Measurements from ENCODE around the gene TNPO1.

Gene TNPO1

DNA sequence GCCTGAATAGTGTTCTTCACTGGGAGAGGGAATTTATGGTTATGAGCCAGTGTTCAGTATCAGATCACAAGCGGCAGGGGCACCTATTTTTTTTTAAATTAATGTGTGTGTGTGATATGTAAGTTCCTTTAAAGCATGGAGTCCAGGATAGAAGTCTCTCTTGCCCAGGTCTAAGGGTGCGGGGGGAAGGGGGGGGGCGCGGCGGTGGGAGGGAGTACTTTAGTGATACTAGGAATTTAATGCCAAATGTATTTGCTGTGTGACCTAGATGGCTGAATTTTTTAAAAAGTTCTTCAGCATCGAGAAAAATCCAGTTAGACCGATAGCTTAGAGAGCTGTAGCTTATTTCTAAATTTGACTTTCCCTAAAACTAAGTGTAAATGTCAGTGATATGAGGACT, 137.9 kb downstream of the TNPO1 start:
- peaks cover 0 to 5% (median 0%) of the 10 kb centered on the region in 5 experiments for H3K9me3 ChIP-seq (ENCODE audit: control extremely low read depth in 1 of 5, control insufficient read depth in 4 of 5, insufficient read depth in 2 of 5, low read depth in 1 of 5, low read length in 4 of 5)
- H3K4me3 ChIP-seq (ENCODE audit: control insufficient read depth in 1 of 7, extremely low read depth in 1 of 7, insufficient read depth in 4 of 7, low read depth in 2 of 7, low read length in 6 of 7): no peak overlapping the region
- no peak overlapping the region for H3K27ac ChIP-seq (ENCODE audit: insufficient read depth in 1 of 2, low read depth in 1 of 2, low read length in 2 of 2, poor library complexity in 1 of 2, severe bottlenecking in 2 of 2)
- DNase-seq: no peak
- ChIA-PET POLR2A (no interaction called here), CTCF (no interaction called here)
- no peaks in the 10 kb centered on the region for H3K36me3 ChIP-seq (ENCODE audit: control insufficient read depth in 4 of 4, insufficient read depth in 4 of 4, low read length in 3 of 4)
- H3K27me3 ChIP-seq (replicated peaks in 2 of 5; ENCODE audit: control insufficient read depth in 4 of 5, insufficient read depth in 5 of 5, low read length in 4 of 5): peaks cover 0 to 9% (median 0%) of the 10 kb centered on the region in 5 experiments
- peaks cover 8 to 18% (median 9%) of the 10 kb centered on the region in 4 experiments for H3K4me1 ChIP-seq (ENCODE audit: control extremely low read depth in 1 of 4, control insufficient read depth in 4 of 4, insufficient read depth in 4 of 4, low read length in 3 of 4)
- 100% methylated on average over 2 of the region's 7 CpGs for WGBS (ENCODE audit: insufficient coverage)

DNA sequence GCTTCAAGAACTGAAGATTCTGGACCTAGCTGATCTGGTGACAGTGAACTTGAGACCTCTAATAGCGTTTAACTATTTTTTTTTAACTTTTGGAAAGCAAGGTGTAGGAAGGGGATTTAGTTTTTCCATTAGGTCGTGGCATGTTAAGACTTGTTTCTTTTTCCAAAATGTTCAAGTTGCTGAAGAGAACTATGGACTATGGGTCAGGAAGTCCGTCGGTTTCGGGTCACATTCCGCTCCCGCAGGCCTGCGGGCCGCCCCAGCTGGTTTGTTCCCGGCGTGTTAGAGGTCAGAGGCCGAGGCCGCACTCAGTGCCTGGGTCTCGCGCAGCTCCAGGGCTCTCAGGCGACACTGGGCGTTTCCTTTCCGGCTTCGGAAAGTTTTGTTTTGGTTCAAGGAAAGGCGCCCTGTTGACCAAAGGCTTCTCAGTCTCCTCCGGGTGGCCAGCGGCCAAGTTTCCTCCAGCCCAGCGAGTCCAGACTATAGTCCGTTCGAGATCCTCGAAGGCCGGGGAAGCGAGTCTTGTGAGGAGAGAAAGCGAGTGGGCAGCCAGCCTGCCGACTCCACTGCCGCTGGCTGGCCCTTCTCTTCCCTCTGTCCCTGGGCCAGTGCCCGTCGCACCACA, 138.8 kb downstream of the TNPO1 start:
- Histone ChIP-seq H3K4me3 (ENCODE audit: control insufficient read depth in 1 of 7, extremely low read depth in 1 of 7, insufficient read depth in 4 of 7, low read depth in 2 of 7, low read length in 6 of 7) (peak overlapping the region; percentile 77 to 94 (median 86)), H3K27ac (ENCODE audit: insufficient read depth in 1 of 2, low read depth in 1 of 2, low read length in 2 of 2, poor library complexity in 1 of 2, severe bottlenecking in 2 of 2) (peak overlapping the region in 1 of 2 experiments; percentile 73), H3K9me3 (ENCODE audit: control extremely low read depth in 1 of 5, control insufficient read depth in 4 of 5, insufficient read depth in 2 of 5, low read depth in 1 of 5, low read length in 4 of 5) (peaks cover 0 to 5% (median 0%) of the 10 kb centered on the region in 5 experiments), H3K36me3 (ENCODE audit: control insufficient read depth in 4 of 4, insufficient read depth in 4 of 4, low read length in 3 of 4) (no peaks in the 10 kb centered on the region), H3K27me3 (replicated peaks in 2 of 5; ENCODE audit: control insufficient read depth in 4 of 5, insufficient read depth in 5 of 5, low read length in 4 of 5) (peaks cover 0 to 9% (median 0%) of the 10 kb centered on the region in 5 experiments), H3K4me1 (ENCODE audit: control extremely low read depth in 1 of 4, control insufficient read depth in 4 of 4, insufficient read depth in 4 of 4, low read length in 3 of 4) (peaks cover 8 to 18% (median 9%) of the 10 kb centered on the region in 4 experiments)
- 2% methylated on average over 30 of the region's 33 CpGs for WGBS (ENCODE audit: insufficient coverage)
- POLR2A ChIA-PET: no interaction called here
- peak in 1 of 3 donors; percentile 17 for DNase-seq
- CTCF ChIA-PET: interaction anchor here (0.8 to 1.7 kb wide), 3 partner anchors 10 to 1911 kb away, joined by 3 to 6 read pairs (median 4); no protein-coding TSS in a partner anchor

DNA sequence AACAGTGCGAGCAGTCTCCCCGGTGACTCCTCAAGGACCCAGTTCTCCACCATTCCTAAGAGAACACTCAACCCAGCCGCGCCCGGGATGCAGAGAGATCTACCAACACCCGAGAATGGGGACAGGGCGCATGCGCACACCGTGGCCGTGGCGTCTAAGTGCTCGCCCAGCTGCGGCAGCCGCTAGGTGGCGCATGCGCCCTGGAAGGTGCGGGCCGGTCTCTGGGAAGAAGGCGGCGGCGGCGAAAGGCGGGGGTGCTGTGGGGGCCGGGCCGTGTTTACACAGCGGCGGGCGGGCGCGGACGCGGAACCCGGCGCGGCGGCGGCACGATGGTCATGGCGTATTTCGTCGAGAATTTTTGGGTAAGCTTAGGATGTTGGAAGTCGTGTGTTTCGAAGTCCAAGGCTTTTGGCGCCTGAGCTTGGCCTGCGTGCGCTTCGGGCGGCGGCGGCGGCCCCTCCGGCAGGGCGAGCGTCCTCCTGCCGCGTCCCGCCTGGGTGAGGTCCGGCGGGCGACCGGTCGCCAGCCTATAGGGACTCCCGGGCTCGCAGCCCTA, 139.4 kb downstream of the TNPO1 start, which contains the start of gene FCHO2:
TSS of gene FCHO2 (plus strand) at position 274 of the 556 bp plus-strand sequence. CDS start at position 330, 56 bp downstream.
- ChIA-PET CTCF (interaction anchor here (0.8 to 1.7 kb wide), 4 partner anchors 10 to 1911 kb away, joined by 3 to 6 read pairs (median 4); no protein-coding TSS in a partner anchor), POLR2A (interaction anchor here (0.5 kb wide), 1 partner anchor 634 kb away, joined by 3 read pairs; no protein-coding TSS in a partner anchor)
- Histone ChIP-seq H3K4me3 (ENCODE audit: control insufficient read depth in 1 of 7, extremely low read depth in 1 of 7, insufficient read depth in 4 of 7, low read depth in 2 of 7, low read length in 6 of 7) (peak within 1 kb of the TSS; percentile 77 to 94 (median 86)), H3K27ac (ENCODE audit: insufficient read depth in 1 of 2, low read depth in 1 of 2, low read length in 2 of 2, poor library complexity in 1 of 2, severe bottlenecking in 2 of 2) (peak within 1 kb of the TSS; percentile 40 to 73), H3K4me1 (ENCODE audit: control extremely low read depth in 1 of 4, control insufficient read depth in 4 of 4, insufficient read depth in 4 of 4, low read length in 3 of 4) (peaks cover 8 to 18% (median 9%) of the 10 kb centered on the region in 4 experiments), H3K36me3 (ENCODE audit: control insufficient read depth in 4 of 4, insufficient read depth in 4 of 4, low read length in 3 of 4) (no peaks in the 10 kb centered on the region), H3K9me3 (ENCODE audit: control extremely low read depth in 1 of 5, control insufficient read depth in 4 of 5, insufficient read depth in 2 of 5, low read depth in 1 of 5, low read length in 4 of 5) (peaks cover 0 to 5% (median 0%) of the 10 kb centered on the region in 5 experiments), H3K27me3 (replicated peaks in 2 of 5; ENCODE audit: control insufficient read depth in 4 of 5, insufficient read depth in 5 of 5, low read length in 4 of 5) (peaks cover 0 to 9% (median 0%) of the 10 kb centered on the region in 5 experiments)
- 0% methylated on average over 52 of the region's 64 CpGs for WGBS (ENCODE audit: insufficient coverage)
- peak; percentile 93 to 96 (median 94) for DNase-seq

DNA sequence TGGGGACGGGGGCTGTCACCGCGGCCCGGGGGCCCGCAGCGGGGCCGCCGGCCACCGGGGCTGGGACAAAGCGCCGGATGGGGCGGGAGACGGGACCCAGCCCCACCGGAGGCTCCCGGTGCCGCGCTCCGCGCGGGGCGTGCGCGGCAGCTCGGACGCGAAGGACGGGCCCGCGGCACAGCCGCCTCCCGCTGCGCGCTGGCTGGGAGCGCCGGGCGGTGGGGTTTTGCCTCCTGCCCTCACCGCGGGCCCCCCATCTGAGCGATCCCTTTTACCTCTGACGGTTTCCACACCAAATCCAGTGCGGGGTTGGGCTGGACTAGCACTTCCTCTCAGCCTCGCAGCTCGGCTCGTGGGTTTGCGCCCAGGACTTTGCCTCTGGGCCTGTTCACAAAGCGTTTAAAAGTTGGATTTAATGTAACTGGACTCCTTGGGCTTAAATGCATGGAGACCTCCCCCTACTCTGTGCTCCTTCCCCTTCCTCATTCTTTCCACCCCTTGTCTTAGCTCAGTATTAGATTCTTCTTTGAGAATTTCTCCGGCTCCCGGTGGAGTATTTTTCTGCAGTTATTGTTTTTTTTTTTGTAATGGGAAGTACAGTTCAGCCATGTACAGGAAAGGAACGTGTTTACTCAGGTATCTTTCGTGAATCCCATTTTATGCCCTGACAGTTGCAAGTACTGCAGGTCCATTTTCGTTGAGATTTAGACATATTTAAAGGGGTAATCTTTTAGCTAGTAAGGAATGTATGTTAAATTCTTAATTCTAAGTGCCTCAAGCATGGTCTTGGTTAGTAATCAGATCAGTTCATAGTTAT, 140.1 kb downstream of the TNPO1 start:
- ChIA-PET POLR2A (interaction anchor here (0.5 kb wide), 1 partner anchor 635 kb away, joined by 3 read pairs; no protein-coding TSS in a partner anchor), CTCF (interaction anchor here (0.8 to 1.7 kb wide), 5 partner anchors 9 to 1910 kb away, joined by 3 to 6 read pairs (median 4); no protein-coding TSS in a partner anchor)
- H3K4me1 ChIP-seq (ENCODE audit: control extremely low read depth in 1 of 4, control insufficient read depth in 4 of 4, insufficient read depth in 4 of 4, low read length in 3 of 4): peaks cover 8 to 18% (median 9%) of the 10 kb centered on the region in 4 experiments
- H3K27me3 ChIP-seq (replicated peaks in 2 of 5; ENCODE audit: control insufficient read depth in 4 of 5, insufficient read depth in 5 of 5, low read length in 4 of 5): peaks cover 0 to 9% (median 0%) of the 10 kb centered on the region in 5 experiments
- H3K27ac ChIP-seq (ENCODE audit: insufficient read depth in 1 of 2, low read depth in 1 of 2, low read length in 2 of 2, poor library complexity in 1 of 2, severe bottlenecking in 2 of 2): peak overlapping the region; percentile 40 to 73
- peak; percentile 37 to 78 (median 74) for DNase-seq
- H3K9me3 ChIP-seq (ENCODE audit: control extremely low read depth in 1 of 5, control insufficient read depth in 4 of 5, insufficient read depth in 2 of 5, low read depth in 1 of 5, low read length in 4 of 5): peaks cover 0 to 5% (median 0%) of the 10 kb centered on the region in 5 experiments
- H3K4me3 ChIP-seq (ENCODE audit: control insufficient read depth in 1 of 7, extremely low read depth in 1 of 7, insufficient read depth in 4 of 7, low read depth in 2 of 7, low read length in 6 of 7): peak overlapping the region; percentile 77 to 94 (median 86)
- WGBS (ENCODE audit: insufficient coverage): under 1% methylated on average over 36 of the region's 51 CpGs
- H3K36me3 ChIP-seq (ENCODE audit: control insufficient read depth in 4 of 4, insufficient read depth in 4 of 4, low read length in 3 of 4): no peaks in the 10 kb centered on the region

DNA sequence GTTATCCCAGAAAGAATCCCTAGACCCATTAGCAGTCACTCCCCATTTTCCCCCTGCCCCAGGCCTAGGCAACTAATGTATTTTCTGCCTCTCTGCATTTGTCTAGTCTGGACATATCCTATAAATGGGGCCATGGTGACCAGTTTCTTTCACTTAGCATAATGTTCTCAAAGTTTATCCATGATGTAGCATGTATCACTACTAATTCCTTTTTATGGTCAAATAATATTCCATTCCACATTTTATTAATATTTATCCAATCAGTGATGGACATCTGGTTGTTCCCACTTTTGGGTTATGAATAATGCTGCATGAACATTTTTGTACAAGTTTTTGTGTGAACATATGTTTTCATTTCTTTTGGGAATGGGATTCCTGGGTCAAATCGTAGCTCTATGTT, 140.9 kb downstream of the TNPO1 start:
- H3K4me1 ChIP-seq (ENCODE audit: control extremely low read depth in 1 of 4, control insufficient read depth in 4 of 4, insufficient read depth in 4 of 4, low read length in 3 of 4): peaks cover 8 to 18% (median 9%) of the 10 kb centered on the region in 4 experiments
- no CpG with 5 or more reads among the region's 1 CpG for WGBS (ENCODE audit: insufficient coverage)
- DNase-seq: no peak
- peak overlapping the region in 1 of 2 experiments; percentile 73 for H3K27ac ChIP-seq (ENCODE audit: insufficient read depth in 1 of 2, low read depth in 1 of 2, low read length in 2 of 2, poor library complexity in 1 of 2, severe bottlenecking in 2 of 2)
- H3K36me3 ChIP-seq (ENCODE audit: control insufficient read depth in 4 of 4, insufficient read depth in 4 of 4, low read length in 3 of 4): no peaks in the 10 kb centered on the region
- peaks cover 0 to 9% (median 0%) of the 10 kb centered on the region in 5 experiments for H3K27me3 ChIP-seq (replicated peaks in 2 of 5; ENCODE audit: control insufficient read depth in 4 of 5, insufficient read depth in 5 of 5, low read length in 4 of 5)
- ChIA-PET POLR2A (no interaction called here), CTCF (interaction anchor here (0.8 kb wide), 1 partner anchor 259 kb away, joined by 4 read pairs; no protein-coding TSS in a partner anchor)
- H3K4me3 ChIP-seq (ENCODE audit: control insufficient read depth in 1 of 7, extremely low read depth in 1 of 7, insufficient read depth in 4 of 7, low read depth in 2 of 7, low read length in 6 of 7): peak overlapping the region in 5 of 7 experiments; percentile 78 to 94 (median 88)
- H3K9me3 ChIP-seq (ENCODE audit: control extremely low read depth in 1 of 5, control insufficient read depth in 4 of 5, insufficient read depth in 2 of 5, low read depth in 1 of 5, low read length in 4 of 5): peaks cover 0 to 5% (median 0%) of the 10 kb centered on the region in 5 experiments

DNA sequence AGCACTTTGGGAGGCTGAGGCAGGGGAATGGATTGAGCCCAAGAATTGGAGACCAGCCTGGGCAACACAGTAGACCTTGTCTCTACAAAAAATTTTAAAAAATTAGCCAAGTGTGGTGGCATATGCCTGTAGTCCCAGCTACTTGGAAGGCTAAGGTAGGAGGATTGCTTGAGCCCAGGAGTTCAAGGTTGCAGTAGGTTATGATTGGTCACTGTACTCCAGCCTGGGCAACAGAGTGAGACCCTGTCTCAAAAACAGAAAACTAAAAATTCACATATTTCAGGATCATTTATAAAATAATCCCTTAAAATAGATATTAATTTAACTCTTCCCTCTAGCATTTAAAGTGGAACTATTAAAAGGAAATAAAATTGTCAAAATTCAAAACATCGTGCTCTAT, 142.8 kb downstream of the TNPO1 start:
- POLR2A ChIA-PET: no interaction called here
- Histone ChIP-seq H3K27me3 (replicated peaks in 2 of 5; ENCODE audit: control insufficient read depth in 4 of 5, insufficient read depth in 5 of 5, low read length in 4 of 5) (peaks cover 0 to 6% (median 0%) of the 10 kb centered on the region in 5 experiments), H3K36me3 (ENCODE audit: control insufficient read depth in 4 of 4, insufficient read depth in 4 of 4, low read length in 3 of 4) (no peaks in the 10 kb centered on the region), H3K27ac (ENCODE audit: insufficient read depth in 1 of 2, low read depth in 1 of 2, low read length in 2 of 2, poor library complexity in 1 of 2, severe bottlenecking in 2 of 2) (no peak overlapping the region), H3K4me3 (ENCODE audit: control insufficient read depth in 1 of 7, extremely low read depth in 1 of 7, insufficient read depth in 4 of 7, low read depth in 2 of 7, low read length in 6 of 7) (no peak overlapping the region), H3K9me3 (ENCODE audit: control extremely low read depth in 1 of 5, control insufficient read depth in 4 of 5, insufficient read depth in 2 of 5, low read depth in 1 of 5, low read length in 4 of 5) (peaks cover 0 to 5% (median 0%) of the 10 kb centered on the region in 5 experiments), H3K4me1 (ENCODE audit: control extremely low read depth in 1 of 4, control insufficient read depth in 4 of 4, insufficient read depth in 4 of 4, low read length in 3 of 4) (peaks cover 8 to 18% (median 9%) of the 10 kb centered on the region in 4 experiments)
- CTCF ChIA-PET: no interaction called here
- DNase-seq: no peak
- no CpG with 5 or more reads among the region's 1 CpG for WGBS (ENCODE audit: insufficient coverage)

Measured in common myeloid progenitor, CD34-positive (primary cell).